Measurements from ENCODE around the gene IQCB1. TPM values are rescaled to one million over a fixed set of nuclear protein-coding genes. Genes with fewer than 3 reads are reported as not detected.
A peak's percentile ranks its signal among the peaks of the same experiment; 100 is the strongest.

The IQCB1 gene
- total and polyA plus RNA-seq, 10 of the 15 experiments (the other 5 are each of a cell fraction or from before 2014, with no cell fraction given): 36.0 to 69.4 (median 48.9) TPM

GRCh38 chr3:121749276-121750086 is 85.4 kb downstream of the IQCB1 start, which contains the start of gene GOLGB1:
GOLGB1 (minus strand) TSS chr3:121749741; CDS start chr3:121730971, 18,770 bp downstream.
- DNase-seq (ENCODE audit: low read depth, low spot score) (peak; percentile 100), ATAC-seq (peak; percentile 96), FAIRE-seq (peak; percentile 100)
- Histone ChIP-seq H4K20me1 (ENCODE audit: control insufficient read depth, insufficient read depth) (no peaks in the 10 kb centered on the region), H3K4me2 (ENCODE audit: control insufficient read depth, insufficient read depth) (peak within 1 kb of the TSS; percentile 88), H3K9me3 (replicated peaks; ENCODE audit: control insufficient read depth, insufficient read depth, low read length) (no peaks in the 10 kb centered on the region), H3K4me1 (ENCODE audit: control insufficient read depth, insufficient read depth, low read length) (no peaks in the 10 kb centered on the region), H3K9ac (ENCODE audit: control insufficient read depth, insufficient read depth, low read length) (peak within 1 kb of the TSS; percentile 96), H3K36me3 (ENCODE audit: control insufficient read depth in 2 of 2, insufficient read depth in 2 of 2, low read length in 1 of 2) (no peaks in the 10 kb centered on the region), H3K27ac (ENCODE audit: control insufficient read depth, insufficient read depth) (peak within 1 kb of the TSS; percentile 72), H3K79me2 (ENCODE audit: control insufficient read depth, insufficient read depth, low read length) (peaks cover 35% of the 10 kb centered on the region), H2AFZ (ENCODE audit: control insufficient read depth, low read depth, low read length) (peak within 1 kb of the TSS; percentile 92), H3K27me3 (replicated peaks in 1 of 2; ENCODE audit: control insufficient read depth in 2 of 2, insufficient read depth in 2 of 2, low read length in 1 of 2) (no peaks in the 10 kb centered on the region; a peak in 1 of 4 replicates), H3K4me3 (peak within 1 kb of the TSS; percentile 91)
- no TSS peak for BruUV-seq (replicated peaks)
- ChIA-PET POLR2A (interaction anchor here (0.5 to 2.9 kb wide), 14 partner anchors 9 to 201 kb away, joined by 3 to 8 read pairs (median 4); partner anchors contain the start of gene HCLS1), SMC1A (ENCODE audit: uncharacterized antibody, unreplicated experiment) (interaction anchor here (0.7 to 2.3 kb wide), 9 partner anchors 13 to 316 kb away, joined by 3 to 6 read pairs (median 3); no protein-coding TSS in a partner anchor), CTCF (interaction anchor here (0.6 to 2.0 kb wide), 3 partner anchors 13 to 256 kb away, joined by 3 to 4 read pairs (median 3); no protein-coding TSS in a partner anchor), RAD21 (ENCODE audit: unreplicated experiment) (interaction anchor here (0.6 to 1.6 kb wide), 7 partner anchors 52 to 246 kb away, joined by 3 to 5 read pairs (median 3); partner anchors contain the start of gene POLQ)
- under 1% methylated on average over 51 of the region's 51 CpGs for WGBS (ENCODE audit: insufficient coverage, insufficient replicate concordance, low lambda C conversion rate, missing lambda C conversion rate)
- intact Hi-C loops (cut with micrococcal nuclease; ENCODE audit: unreplicated experiment): loop anchor here (2.0 to 5.0 kb wide), 3 partner anchors 88 to 202 kb away; partner anchors contain the start of genes EAF2, HCLS1, IQCB1 and POLQ
- in situ Hi-C loops (cut with MboI): no loop called here
- TF ChIP-seq PKNOX1 (IDR thresholded peaks at IDR 0.05) (peak; percentile 96), SIN3A (IDR thresholded peaks at IDR 0.05; ENCODE audit: low read depth, low read length) (peak; percentile 5), SMARCA5 (IDR thresholded peaks at IDR 0.05) (no peak), MXI1 (IDR thresholded peaks at IDR 0.05; ENCODE audit: low read depth, low read length) (peak; percentile 93), TCF7 (IDR thresholded peaks at IDR 0.05; ENCODE audit: borderline replicate concordance) (no peak), TARDBP (IDR thresholded peaks at IDR 0.05; ENCODE audit: borderline replicate concordance) (no peak; the same call in 1 of the 2 replicates), HCFC1 (IDR thresholded peaks at IDR 0.05; ENCODE audit: low read length) (peak; percentile 57; the same call in 1 of the 2 replicates), ZNF622 (IDR thresholded peaks at IDR 0.05) (no peak), BCL11A (IDR thresholded peaks at IDR 0.05; ENCODE audit: low read depth, low read length) (no peak), ZBTB4 (CRISPR knock-in tag; IDR thresholded peaks at IDR 0.05) (no peak), IKZF1 (conservative IDR thresholded peaks at IDR 0.05) (peak; percentile 76), E2F4 (IDR thresholded peaks at IDR 0.05; ENCODE audit: low read depth, low read length) (no peak), ELK1 (IDR thresholded peaks at IDR 0.05; ENCODE audit: low read depth, low read length) (0 out of 2 replicates have a peak, but pooled peaks have one; percentile 20), ZNF217 (IDR thresholded peaks at IDR 0.05) (no peak), RUNX3 (IDR thresholded peaks at IDR 0.05; ENCODE audit: low read length) (peak; percentile 38; the same call in 1 of the 2 replicates), SRF (IDR thresholded peaks at IDR 0.05; ENCODE audit: low read depth in 2 of 2, low read length in 2 of 2) (no peak), FOXM1 (IDR thresholded peaks at IDR 0.05; ENCODE audit: low read depth, low read length) (0 out of 2 replicates have a peak, but pooled peaks have one; percentile 22)

Data from GM12878 (cell line).